Measurements from ENCODE around the gene FSTL4.
"Not testable (repeated sequence)": the region's sequence is repeated elsewhere in the genome, so short reads cannot be mapped to it uniquely, and the experiment has no call there.

The FSTL4 gene

DNA sequence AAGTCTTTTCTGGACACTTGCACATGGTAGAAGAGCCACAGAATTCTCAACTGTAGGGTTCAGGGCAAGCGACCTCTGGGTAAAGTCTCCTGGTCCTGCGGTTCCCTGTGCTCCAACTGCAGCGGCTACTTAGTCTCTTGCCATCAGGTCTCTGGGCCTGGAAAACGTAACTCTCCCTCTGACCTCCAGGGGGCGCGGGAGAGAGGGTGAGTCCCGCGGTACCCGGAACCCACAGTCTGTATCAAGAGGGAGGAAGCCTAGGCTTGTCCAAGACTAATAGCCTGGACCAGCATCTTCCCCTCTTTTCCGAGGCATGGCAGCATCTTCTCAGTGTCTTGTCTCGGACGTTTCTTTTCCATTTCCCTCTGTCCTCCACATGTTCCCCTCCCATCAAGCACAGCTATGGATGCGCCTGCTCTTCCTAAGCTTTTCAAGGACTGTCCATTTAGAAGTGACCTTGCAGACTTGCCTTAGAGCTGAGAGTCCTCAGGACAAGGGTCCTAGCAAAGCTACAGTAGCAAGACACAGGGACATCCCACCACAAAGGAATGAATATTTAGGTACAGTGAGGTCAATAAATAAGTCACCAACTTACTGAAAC, 59.3 kb downstream of the FSTL4 start:
- DNase-seq (ENCODE audit: low read depth) = peak; percentile 5

DNA sequence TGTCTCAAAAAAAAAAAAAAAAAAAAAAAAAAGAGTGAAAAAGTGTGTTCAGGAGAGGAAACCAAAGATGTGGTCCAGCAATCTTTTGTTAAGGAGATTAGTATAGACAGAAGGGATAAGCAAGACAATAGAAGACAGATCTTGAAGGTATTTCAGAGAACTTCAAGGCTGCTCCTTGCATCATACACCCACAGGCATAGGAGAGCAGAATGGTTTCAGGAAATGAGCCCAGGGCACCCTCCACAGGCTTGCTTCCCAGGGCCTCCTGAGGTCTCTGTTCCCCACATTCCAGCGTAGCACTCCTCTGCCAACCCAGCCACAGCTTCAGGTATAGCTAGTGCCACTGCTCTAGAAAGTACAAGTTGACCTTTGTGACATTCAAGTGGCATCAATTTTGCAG, 65.8 kb downstream of the FSTL4 start:
- DNase-seq (ENCODE audit: low read depth) = no peak

DNA sequence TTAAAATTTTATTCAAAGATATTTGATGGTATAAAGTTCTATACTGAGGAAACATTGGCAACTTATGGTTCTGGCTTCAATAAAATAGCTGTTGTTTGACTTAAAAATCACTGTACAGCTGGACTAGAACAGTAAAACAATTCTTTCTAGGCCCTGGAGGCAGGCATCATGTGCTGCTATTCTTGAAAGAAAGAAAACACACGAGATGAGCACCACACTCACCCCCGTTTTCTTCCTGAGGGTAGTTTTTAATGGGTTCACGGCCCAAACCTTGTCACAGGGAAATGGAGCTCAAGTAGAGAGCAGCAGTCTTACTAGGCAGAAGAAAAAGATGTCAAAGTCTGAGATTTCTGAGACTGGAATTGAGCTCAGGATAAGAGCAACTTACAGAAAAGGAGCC, 68.0 kb downstream of the FSTL4 start:
- no peak for DNase-seq (ENCODE audit: low read depth)

DNA sequence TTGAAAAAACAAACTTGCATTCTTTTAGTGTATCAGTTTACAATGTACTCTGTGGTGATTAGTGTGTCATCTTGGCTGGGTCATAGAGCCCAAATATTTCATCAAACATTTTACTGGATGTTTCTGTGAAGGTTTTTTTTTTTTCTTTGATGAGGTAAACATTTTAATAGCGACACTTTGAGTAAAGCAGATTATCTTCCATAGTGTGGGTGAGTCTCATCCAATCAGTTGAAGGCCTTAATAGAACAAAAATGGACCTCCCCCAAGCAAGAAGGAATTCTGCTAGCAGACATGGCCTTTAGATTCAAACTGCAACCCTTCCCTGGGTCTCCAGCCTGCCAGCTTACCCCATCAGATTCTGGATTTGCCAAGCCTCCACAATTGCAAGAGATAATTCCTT, 72.5 kb downstream of the FSTL4 start:
- DNase-seq (ENCODE audit: low read depth) = no peak

DNA sequence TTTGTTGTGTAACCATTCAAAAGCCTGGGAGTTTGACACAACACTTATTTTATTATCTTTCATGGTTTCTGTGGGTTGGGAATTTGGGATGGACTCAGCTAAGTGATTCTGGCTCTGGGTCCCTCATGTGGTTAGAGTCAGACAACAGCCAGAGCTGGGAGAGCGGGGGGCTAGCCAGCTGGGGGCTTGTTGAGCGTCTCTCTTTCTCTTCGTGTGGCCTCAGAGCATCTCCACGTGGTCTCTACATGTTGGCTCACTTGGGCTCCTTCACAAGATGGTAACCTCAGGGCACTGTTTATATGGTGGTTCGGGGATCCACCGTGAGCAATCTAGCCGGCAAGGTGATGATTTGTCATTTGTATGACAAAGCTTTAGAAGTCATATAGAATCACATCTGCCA, 73.6 kb downstream of the FSTL4 start:
- no peak for DNase-seq (ENCODE audit: low read depth)

DNA sequence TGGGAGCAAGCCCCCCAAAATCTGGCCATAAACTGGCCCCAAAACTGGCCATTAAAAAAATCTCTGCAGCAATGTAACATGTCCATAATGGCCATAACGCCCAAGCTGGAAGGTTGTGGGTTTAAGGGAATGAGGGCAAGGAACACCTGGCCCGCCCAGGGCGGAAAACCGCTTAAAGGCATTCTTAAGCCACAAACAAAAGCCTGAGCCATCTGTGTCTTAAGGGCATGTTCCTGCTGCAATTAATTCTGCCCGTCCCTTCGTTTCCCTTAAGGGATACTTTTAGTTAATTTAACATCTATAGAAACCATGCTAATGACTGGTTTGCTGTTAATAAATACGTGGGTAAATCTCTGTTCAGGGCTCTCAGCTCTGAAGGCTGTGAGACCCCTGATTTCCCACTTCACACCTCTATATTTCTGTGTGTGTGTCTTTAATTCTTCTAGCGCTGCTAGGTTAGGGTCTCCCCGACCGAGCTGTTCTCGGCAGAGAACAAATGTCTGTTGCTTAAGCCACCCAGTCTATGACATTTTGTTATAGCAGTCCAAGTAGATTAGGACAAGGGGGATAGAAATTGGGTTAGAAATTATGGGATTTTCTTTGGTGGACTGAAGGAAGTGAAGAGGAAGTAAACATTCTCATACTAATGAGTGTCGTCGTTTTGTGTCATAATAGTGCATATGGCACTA, 77.0 kb downstream of the FSTL4 start:
- DNase-seq (ENCODE audit: low read depth) = not testable (repeated sequence)

DNA sequence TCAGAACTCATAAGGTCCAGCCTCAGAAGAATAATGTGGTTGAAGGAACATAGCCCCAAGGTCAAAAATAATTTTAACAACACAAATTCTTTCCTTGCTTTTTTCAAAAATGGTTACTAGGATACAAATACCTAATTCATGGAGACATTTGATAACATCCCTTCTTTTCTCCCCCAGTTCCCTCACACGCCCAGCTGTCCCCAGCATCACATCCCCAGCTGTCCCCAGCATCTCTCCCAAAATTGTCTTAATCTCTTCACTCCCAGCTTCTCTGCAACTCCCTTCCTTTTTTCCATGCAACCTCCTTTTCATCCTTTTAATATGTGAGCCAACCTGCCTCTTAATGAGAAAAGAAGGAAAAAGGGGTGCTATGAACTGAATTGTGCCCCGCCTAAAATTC, 77.8 kb downstream of the FSTL4 start:
- DNase-seq (ENCODE audit: low read depth) = no peak

DNA sequence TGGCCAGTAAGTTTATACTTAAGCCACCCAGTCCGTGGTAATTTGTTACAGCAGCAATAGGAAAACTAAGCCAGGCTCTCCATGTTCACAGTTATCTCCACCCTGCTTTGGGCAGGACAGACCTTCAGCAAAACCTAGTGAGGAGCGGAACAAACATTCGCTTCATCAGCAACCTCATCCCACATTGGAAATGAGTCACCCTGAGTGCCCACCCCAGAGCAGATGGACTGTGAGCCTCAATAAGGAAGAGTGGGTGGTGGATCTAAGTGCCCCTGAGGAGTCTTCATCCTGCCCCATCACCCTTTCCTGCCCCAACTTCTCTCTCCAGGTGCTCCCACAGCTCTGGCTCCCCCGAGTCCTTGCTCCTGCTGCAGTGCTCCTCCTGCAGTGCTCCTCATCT, 78.8 kb downstream of the FSTL4 start:
- no peak for DNase-seq (ENCODE audit: low read depth)

DNA sequence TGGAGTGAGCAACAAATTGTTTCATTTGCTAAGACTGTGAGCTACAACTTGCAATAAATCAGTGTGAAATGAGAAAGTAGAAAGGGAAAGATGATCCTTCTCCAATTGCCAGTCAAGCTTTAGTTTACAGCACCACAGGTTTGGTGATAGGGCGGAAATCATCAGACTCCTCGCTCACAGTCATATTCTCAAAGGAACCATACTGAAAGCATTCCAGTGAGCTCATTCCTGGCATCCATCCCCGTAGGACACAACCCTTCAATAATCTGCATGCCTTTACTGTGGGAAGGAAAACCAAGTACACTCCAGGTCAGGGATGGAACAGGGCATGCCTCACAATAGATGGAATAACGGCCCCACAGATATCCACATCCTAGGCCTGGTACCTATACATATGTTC, 80.7 kb downstream of the FSTL4 start:
- DNase-seq (ENCODE audit: low read depth) = no peak

DNA sequence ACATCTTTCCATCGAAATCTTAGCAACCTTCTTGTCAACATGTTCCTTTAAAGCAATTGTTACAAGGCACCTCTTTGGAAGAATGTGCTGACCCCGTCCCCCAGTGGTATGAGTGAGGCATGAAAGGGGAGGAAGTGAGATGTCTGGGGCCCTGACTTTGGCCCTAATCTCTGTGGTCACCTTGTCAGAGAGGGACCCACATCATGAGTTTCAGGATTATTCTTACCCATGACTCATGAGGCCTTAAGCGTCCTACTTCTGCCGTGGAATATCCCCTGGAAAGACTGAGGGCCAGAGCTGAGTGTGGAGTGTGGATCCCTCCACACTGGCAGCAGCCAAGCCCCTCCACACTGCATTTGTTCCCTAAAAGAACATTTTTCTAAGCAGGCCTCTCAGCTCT, 81.2 kb downstream of the FSTL4 start:
- DNase-seq (ENCODE audit: low read depth) = no peak

DNA sequence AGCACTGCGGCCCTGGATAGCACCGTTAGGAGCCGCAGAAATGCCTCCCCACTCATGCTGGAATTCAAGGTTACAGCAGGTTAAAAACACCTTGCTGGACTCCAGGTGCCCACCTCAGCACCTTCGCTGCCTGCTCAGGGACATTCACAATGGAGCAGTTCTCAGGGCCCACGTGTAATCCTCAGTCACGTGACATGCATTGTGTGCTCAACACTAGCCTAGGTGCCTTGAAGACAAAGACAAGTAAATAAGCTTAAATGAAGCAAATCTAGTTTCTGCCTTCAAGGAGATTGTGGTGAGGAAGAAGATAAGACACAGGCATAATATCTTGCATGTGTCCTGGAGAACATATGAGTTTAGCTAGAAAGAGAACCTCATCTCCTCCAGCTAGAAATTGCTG, 82.1 kb downstream of the FSTL4 start:
- DNase-seq (ENCODE audit: low read depth) = no peak

DNA sequence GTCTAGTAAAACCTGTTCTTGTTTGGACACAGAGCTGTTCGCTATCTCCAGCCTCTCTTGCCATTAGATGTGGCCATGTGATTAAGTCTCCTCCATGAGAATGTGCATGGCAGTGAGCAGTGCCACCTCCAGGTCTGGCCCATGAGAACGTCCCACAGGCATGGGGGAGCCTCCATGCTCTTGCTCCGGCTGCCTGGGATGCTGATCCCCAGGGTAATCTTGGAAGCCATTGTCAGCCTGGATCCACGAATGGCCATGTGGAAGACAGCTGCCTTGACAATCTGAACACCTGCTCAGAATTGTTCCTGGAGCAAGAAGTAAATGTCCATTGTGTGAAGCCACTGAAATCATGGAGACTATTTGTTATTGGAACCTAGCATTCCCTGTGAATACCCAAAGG, 83.5 kb downstream of the FSTL4 start:
- no peak for DNase-seq (ENCODE audit: low read depth)

DNA sequence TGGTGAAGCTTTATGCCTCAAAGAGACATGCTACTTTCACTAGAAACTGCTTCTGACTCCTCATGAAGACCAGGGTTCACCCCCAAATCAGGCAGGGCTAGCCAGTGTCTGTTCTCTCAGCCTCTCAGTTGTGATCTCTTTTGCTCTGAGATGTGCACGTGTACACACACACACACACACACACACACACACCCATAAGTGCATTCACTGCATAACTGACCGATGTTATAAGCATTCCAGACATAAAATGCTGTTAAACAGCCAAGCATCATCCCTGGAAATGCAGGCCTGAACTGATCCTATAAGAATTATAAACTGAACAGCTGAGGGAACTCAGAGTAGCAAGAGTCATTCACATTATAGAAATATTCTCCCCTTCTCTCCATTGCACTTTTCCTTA, 85.0 kb downstream of the FSTL4 start:
- no peak for DNase-seq (ENCODE audit: low read depth)

DNA sequence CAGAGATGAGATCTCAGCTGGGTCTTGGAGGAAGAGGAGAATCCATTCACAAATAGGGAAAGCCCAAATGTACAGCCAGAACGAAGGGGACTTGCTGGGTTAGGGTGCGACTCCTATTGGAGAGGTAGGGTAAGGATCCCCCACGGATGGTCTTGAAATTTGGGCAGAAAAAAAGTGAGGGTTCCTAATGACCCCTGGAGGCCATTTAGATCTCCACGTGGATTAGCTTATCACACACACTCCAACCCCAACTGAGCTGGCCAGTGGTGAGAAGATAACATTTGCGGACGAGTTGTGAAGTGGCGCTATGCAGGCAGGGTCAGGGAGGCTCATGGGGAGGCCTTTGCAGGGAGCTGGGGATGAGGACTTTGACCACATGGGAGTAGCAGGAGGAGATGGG, 86.0 kb downstream of the FSTL4 start:
- no peak for DNase-seq (ENCODE audit: low read depth)

DNA sequence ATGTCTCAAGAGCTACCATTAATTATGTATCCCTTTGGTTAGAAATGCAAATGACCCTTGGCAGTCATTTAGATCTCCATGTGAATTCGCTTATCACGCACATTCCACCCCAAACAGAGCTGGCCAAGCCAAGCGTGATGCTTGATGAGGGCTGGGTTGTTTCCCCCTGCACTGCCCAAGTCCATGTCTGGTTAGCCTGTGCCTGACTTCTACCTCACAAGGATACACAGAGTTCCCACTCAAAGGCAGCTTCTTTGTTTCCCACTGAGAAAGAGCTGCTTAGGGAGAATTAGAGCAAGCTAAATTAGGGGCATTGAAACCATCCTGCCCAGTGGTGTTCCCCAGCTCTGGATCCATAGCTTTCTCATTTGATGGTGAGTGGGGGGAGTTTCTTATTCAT, 87.2 kb downstream of the FSTL4 start:
- DNase-seq (ENCODE audit: low read depth) = no peak

DNA sequence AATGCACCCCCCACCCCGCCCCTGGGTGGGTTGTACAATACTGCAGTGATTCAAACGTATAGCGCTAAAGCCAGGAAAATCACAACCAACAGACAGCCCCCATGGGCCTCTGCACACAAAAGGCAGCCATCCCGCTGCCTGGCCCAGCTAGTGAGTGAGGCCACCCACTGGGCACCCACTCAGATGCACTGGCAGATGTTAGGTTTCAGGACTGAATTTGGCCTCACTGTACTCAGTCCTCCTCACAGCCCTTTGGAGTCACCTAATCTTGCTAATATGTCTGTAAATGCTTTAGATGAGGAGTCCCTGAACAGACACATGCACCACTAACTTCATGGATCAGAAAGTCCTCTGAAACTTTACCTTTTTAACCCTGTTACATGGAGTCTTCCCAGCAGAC, 87.7 kb downstream of the FSTL4 start:
- no peak for DNase-seq (ENCODE audit: low read depth)

DNA sequence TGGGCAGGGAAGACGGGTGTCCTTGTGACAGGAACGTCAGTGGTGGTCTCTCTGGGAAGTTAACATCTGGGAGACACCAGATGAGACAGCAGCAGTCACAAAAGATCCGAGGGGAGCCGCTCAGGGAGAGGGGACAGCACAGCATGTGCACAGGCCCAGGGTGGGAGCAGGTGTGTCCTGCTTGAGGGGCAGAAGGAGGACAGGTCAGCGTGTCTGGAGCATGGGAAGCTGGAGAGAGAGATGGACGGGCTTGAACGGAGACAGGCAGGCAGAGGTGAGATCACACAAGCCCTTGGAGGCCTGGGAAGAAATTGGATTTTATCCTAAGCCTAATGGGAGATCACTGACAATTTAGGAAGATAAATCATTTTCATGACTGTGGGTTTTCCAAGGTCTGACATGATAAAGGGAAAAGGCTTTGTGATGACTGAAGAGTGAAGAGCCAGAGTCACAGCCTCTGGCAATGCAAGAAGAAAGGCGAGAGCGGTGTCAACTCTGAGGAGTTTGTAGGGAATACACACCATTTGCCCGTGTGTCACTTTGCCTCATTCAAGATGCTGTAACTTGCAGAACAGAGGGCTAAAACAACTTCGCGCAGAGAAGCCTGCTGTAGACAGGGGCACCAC, 88.3 kb downstream of the FSTL4 start:
- no peak for DNase-seq (ENCODE audit: low read depth)

DNA sequence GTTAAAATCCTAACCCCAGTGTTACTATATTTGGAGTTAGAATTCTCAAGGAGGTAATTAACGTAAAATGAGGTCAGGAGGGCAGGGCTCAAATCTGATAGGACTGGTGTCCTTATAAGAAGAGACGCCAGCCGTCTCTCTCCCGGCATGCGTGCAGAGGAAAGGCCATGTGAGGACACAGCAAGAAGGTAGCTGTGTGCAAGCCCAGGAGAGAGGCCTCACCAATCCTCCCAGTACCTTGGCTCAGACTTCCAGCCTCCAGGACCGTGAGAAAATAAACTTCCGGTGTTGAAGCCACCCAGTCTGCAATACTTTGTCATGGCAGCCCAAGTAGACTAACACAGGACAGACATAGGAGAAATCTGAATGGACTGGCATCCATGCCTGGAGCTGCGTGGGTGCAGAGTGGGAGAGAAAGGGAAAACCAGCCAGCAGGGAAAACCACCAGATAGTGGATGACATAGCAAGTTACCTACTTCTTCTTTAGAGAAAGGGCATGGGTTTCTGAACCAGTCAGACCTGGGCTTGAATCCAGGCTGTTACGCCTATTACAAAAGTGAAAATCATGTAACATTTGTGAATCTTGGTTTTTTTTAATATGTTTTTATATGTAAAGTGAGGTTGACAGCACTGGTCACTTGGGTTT, 89.2 kb downstream of the FSTL4 start:
- DNase-seq (ENCODE audit: low read depth) = no peak

DNA sequence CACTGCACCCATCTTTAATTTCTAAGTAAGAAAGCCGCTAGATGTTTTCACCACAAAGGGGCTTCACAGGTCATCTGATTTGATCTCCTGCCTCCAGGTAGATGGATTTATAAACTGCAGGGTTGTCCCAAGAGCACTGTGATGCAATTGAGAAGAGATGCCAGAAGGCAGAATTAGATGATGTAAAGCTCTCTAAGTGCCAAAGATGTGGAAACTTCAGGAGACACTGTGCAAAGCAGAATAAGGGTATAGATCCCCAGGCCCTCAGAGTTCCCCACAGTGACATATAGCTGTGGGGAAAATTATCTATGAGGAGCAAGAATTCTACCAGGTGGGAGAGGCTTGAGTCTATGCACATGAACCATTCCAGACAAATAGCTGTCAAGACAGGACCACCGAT, 90.5 kb downstream of the FSTL4 start:
- DNase-seq (ENCODE audit: low read depth) = no peak

DNA sequence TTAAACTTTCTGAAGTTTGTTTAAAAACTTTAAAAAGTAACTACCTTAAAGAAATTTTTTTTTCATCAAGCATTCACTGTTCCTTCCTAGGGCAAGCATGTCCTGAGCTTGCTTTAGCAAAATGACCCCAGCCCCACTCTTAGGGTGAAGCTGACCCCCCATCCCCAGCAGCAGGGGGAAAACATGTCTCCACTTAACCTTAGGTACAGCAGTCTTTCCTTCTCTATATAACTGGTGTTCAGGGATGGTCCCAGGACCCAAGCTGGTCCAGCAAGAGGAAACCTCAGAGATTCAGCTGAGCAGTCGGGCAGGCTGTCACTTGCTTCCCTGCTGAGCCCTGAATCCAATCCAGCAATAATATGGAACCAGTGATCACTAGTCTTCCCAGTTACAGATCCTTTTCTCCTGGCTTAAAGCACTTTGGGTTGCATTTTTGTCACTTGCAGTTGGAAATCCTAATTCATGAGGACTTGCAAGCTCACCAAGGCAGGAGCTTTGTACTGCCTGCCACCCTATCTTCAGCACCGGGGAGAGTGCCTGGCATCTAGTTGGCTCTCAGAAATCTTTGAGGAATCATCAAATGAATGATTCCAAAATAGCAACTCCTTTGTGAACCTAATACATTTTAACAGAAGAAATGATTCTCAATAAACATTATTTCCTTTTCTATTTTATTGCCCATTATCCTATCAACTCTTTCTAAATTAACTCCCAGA, 91.2 kb downstream of the FSTL4 start:
- no peak for DNase-seq (ENCODE audit: low read depth)

DNA sequence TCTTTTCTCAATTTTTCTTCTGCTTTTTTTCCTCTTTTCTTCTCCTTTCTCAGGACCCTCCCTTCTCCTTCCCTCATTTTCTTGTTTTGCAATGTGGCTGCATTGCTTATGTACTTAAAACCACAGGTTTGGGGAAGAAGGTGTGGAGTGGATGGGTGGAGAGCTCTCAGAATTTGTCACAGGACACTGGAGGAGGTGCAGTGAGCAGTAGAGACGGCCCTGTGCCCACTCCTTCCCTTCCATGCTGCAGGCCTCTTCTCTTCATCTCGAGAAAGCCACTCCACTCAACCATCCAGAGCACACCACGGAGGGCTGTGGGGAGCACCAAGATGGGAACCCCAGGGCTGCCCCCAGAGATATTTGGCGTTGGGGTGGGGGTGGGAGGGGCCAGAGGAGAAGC, 92.3 kb downstream of the FSTL4 start:
- no peak for DNase-seq (ENCODE audit: low read depth)

DNA sequence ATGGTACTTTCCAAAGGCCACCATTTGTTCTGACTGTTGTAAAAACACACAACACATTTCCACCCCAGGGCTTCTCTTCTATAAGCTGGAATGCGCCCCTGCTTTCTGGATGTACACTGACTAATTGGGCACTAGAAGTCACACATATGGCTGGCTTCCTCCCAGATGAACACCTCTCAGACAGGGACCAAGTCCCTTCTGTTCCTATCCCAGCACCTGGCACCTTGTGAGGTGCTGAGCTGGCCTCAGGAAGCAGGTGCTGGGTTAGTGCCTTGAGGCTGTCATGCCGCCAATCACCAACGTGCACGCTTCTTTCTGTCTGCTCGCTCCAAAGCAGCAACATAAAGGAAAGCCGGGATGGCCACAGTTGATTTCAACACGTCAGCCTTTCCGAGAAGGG, 93.2 kb downstream of the FSTL4 start:
- DNase-seq (ENCODE audit: low read depth) = no peak

DNA sequence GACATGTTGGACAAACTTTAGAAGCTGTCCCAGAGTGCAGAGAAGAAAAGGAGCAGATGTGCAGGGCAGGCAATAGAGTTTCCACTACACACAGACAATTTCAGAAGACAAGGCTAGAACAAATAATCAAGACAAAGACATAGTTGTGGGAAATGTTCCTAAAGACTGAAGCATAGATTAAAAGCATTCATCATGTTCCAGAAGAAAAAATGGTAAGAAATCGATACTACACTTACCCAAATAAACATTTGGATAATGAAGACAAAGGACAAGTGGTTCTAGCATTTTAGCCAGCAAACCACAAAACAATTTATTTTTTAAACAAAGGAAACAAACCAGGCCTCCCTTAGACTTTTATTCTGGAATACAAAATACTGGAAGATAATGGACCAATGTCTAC, 97.9 kb downstream of the FSTL4 start:
- DNase-seq (ENCODE audit: low read depth) = no peak
